ENCODE measurements around the gene POLD2. TPM values are rescaled to one million over a fixed set of nuclear protein-coding genes. Genes with fewer than 3 reads are reported as not detected.

The POLD2 gene
- total RNA-seq, 1 experiment from 2014 or later: 179 TPM

DNA sequence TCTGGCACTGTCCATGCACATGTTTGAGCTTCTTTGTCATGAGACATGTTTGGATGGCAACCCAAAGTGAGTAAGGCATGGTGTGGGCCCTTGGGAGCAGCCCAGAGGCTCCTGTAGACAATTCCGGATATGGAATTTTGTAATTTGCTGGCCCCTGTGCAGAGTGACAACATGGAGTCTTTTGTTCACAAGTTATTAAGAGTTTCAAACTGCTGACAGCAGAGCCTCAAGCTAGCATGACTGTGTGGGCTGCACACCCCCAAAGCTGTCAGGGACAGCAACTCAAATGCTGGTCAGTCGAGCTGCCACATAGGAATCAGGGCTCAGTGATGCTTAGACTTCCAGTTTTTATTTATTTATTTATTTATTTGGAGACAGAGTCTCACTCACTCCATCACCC is 24.8 kb upstream of the POLD2 start:
- H3K27me3 Mint-ChIP-seq (ENCODE audit: insufficient read depth, unreplicated experiment): no peaks in the 10 kb centered on the region

DNA sequence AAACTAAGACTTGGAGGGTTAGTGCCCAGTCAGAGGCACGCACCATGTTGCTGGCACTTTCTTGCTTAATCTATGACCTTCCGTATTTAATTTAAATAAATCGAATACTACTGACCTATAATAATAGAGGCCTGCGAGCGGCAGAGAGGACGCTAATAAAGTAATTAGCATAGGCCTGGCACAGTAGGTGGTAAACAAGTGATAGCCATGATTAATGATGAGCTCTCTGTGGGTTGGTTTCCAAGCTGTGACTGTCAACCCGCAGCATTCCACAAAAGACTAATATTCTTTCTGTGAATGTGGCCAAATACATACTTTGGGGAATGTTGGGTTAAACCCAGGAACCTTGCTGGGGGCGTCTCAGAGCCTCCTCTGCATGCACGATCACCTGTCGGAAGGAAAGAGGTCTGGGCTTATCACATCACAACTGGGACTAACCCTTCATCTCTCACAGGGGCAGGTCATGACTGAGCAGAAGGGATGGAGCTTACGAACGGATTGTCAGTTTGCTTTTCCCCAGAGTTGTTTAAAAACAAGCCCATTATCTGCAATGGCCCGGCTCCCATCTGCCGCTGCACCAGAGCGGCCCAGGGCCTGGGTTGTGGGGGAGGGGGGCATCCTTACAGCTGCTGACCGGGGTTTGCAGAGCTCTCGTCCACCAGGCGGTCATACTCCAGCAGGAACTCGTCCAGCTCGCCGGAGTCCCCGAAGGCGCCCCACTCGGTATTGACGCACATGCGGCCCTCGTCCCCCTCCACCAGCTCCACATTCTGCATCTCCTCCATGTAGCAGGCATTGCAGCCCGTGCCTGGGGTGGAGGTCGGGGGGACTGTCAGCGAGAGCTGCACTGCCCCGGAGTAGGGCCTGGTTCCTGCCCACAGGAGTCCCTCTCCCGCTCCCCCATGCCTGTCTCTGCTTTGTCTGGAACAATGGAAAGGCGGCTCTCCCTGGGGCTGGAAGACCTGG is 24.0 kb upstream of the POLD2 start:
- CTCF ChIA-PET: no interaction called here
- H3K36me3 Mint-ChIP-seq (ENCODE audit: insufficient read depth, unreplicated experiment): no peaks in the 10 kb centered on the region
- no TSS peak for BruUV-seq (replicated peaks)
- H3K4me1 Mint-ChIP-seq (ENCODE audit: insufficient read depth, unreplicated experiment): no peaks in the 10 kb centered on the region
- POLR2A ChIA-PET: interaction anchor here (0.7 to 1.0 kb wide), 3 partner anchors 25 to 415 kb away, joined by 3 to 4 read pairs (median 4); partner anchors contain the start of gene POLD2
- TF ChIP-seq, protein P1, sequence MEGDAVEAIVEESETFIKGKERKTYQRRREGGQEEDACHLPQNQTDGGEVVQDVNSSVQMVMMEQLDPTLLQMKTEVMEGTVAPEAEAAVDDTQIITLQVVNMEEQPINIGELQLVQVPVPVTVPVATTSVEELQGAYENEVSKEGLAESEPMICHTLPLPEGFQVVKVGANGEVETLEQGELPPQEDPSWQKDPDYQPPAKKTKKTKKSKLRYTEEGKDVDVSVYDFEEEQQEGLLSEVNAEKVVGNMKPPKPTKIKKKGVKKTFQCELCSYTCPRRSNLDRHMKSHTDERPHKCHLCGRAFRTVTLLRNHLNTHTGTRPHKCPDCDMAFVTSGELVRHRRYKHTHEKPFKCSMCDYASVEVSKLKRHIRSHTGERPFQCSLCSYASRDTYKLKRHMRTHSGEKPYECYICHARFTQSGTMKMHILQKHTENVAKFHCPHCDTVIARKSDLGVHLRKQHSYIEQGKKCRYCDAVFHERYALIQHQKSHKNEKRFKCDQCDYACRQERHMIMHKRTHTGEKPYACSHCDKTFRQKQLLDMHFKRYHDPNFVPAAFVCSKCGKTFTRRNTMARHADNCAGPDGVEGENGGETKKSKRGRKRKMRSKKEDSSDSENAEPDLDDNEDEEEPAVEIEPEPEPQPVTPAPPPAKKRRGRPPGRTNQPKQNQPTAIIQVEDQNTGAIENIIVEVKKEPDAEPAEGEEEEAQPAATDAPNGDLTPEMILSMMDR (IDR thresholded peaks at IDR 0.05; ENCODE audit: unreplicated experiment): no peak
- intact Hi-C loops (cut with micrococcal nuclease): no loop called here
- no peaks in the 10 kb centered on the region for H3K9me3 Mint-ChIP-seq (ENCODE audit: unreplicated experiment)
- H3K27ac Mint-ChIP-seq (ENCODE audit: low read depth, unreplicated experiment): no peak overlapping the region
- H3K27me3 Mint-ChIP-seq (ENCODE audit: insufficient read depth, unreplicated experiment): no peaks in the 10 kb centered on the region
- DNase-seq (ENCODE audit: unreplicated experiment): no peak
- H3K4me3 Mint-ChIP-seq (ENCODE audit: unreplicated experiment): no peak overlapping the region

More for the DNA sequence above, 24.8 kb upstream of the POLD2 start:
- no TSS peak for BruUV-seq (replicated peaks)
- Mint-ChIP-seq H3K4me3 (ENCODE audit: unreplicated experiment) (no peak overlapping the region), H3K4me1 (ENCODE audit: insufficient read depth, unreplicated experiment) (no peaks in the 10 kb centered on the region), H3K9me3 (ENCODE audit: unreplicated experiment) (no peaks in the 10 kb centered on the region), H3K27ac (ENCODE audit: low read depth, unreplicated experiment) (no peak overlapping the region), H3K36me3 (ENCODE audit: insufficient read depth, unreplicated experiment) (no peaks in the 10 kb centered on the region)
- ChIA-PET CTCF (no interaction called here), POLR2A (no interaction called here)
- TF ChIP-seq, protein P1 (IDR thresholded peaks at IDR 0.05; ENCODE audit: unreplicated experiment): no peak
- no peak for DNase-seq (ENCODE audit: unreplicated experiment)
- intact Hi-C loops (cut with micrococcal nuclease): no loop called here

DNA sequence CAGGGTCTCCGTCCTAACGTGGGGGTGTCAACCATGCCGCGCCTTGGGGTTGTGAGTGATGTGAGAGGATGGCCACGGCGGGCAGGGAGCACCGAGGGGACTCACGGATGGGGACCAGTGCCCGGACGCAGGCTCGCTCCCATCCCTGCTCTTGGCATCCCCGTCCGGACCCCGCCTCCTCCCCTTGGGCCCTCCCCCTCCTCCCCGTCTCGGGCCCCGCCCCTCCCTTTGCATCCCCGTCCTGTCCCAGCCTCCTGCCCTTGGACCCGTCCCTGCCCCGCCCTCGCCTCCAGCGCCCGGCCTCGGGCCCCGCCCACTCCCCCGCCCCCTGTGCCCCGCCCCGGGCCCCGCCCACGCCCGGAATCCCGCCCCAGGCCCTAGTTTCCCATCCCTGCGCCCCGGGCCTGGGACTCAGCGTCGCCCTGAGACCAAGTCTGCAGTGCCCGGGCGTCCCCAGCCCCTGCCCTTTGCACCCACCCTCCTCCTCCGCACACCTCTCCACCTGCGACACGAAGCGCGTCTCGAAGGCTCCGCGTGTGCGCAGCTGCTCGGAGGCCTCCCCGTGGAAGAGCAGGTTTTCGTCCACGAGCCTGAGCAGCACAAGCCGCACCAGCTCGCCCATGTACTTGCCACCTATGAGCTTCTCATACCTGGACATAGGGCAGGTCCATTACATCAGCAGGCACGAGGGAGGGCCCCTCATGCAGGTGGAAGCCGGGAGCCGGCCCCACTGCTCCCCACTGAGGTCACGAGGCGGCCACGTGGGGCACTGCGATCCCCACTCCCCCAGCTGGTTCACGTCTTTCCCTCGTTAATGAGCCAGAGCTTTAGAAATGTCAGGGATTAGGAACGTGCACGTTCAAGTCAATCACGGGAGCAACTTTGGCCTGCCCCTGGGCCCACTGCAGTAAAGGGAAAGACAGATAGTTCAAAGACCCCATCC is 22.9 kb upstream of the POLD2 start:
- TF ChIP-seq, protein P1 (IDR thresholded peaks at IDR 0.05; ENCODE audit: unreplicated experiment): no peak
- intact Hi-C loops (cut with micrococcal nuclease): no loop called here
- no peaks in the 10 kb centered on the region for H3K4me1 Mint-ChIP-seq (ENCODE audit: insufficient read depth, unreplicated experiment)
- no peaks in the 10 kb centered on the region for H3K9me3 Mint-ChIP-seq (ENCODE audit: unreplicated experiment)
- H3K27ac Mint-ChIP-seq (ENCODE audit: low read depth, unreplicated experiment): no peak overlapping the region
- H3K4me3 Mint-ChIP-seq (ENCODE audit: unreplicated experiment): no peak overlapping the region
- H3K27me3 Mint-ChIP-seq (ENCODE audit: insufficient read depth, unreplicated experiment): no peaks in the 10 kb centered on the region
- peak; percentile 29 for DNase-seq (ENCODE audit: unreplicated experiment)
- POLR2A ChIA-PET: interaction anchor here (0.7 to 1.0 kb wide), 3 partner anchors 23 to 417 kb away, joined by 3 to 4 read pairs (median 4); partner anchors contain the start of gene POLD2
- no TSS peak for BruUV-seq (replicated peaks)
- CTCF ChIA-PET: no interaction called here
- no peaks in the 10 kb centered on the region for H3K36me3 Mint-ChIP-seq (ENCODE audit: insufficient read depth, unreplicated experiment)

DNA sequence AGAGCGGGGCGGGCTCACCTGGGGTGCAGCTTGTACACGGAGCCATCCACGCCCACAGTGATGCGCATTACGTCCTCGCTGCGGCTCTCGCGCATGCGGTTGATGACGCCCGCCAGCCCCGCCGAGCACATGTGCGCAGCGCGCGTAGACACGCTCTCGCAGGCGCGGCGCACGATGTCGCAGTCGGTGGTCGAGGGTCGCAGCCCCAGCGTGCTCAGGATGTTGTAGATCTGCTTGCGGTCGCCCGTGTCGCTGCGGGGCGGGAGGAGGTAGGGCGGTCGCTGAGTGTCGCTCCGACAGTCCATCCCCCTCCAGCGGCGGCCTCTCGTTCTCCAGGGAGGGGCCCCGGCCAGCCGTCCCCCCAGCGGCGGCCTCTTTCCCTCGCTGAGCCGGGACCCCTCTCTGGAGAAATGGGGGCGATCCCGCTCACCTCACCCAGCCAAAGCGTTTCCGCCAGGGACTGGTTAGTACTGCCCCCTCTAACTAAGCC is 22.2 kb upstream of the POLD2 start:
- H3K4me3 Mint-ChIP-seq (ENCODE audit: unreplicated experiment): no peak overlapping the region
- no peaks in the 10 kb centered on the region for H3K27me3 Mint-ChIP-seq (ENCODE audit: insufficient read depth, unreplicated experiment)
- CTCF ChIA-PET: no interaction called here
- BruUV-seq (replicated peaks): no TSS peak
- intact Hi-C loops (cut with micrococcal nuclease): no loop called here
- no peak overlapping the region for H3K27ac Mint-ChIP-seq (ENCODE audit: low read depth, unreplicated experiment)
- H3K9me3 Mint-ChIP-seq (ENCODE audit: unreplicated experiment): no peaks in the 10 kb centered on the region
- H3K4me1 Mint-ChIP-seq (ENCODE audit: insufficient read depth, unreplicated experiment): no peaks in the 10 kb centered on the region
- TF ChIP-seq, protein P1 (IDR thresholded peaks at IDR 0.05; ENCODE audit: unreplicated experiment): no peak
- POLR2A ChIA-PET: no interaction called here
- no peak for DNase-seq (ENCODE audit: unreplicated experiment)
- no peaks in the 10 kb centered on the region for H3K36me3 Mint-ChIP-seq (ENCODE audit: insufficient read depth, unreplicated experiment)
